MG63 (cell line): ENCODE data around the gene CREG2. TPM values are rescaled to one million over a fixed set of nuclear protein-coding genes. Genes with fewer than 3 reads are reported as not detected.
"Not testable (repeated sequence)": the region's sequence is repeated elsewhere in the genome, so short reads cannot be mapped to it uniquely, and the experiment has no call there.

ENCODE experiments used
- DNase-seq: peaks from one replicate; pipeline ENCODE4 v3.0.0-alpha.2; 2020
- H3K27me3 ChIP-seq: fragments of 250-450 bp; sonication (Bioruptor Pico); 2 replicates; pipeline ENCODE4 v1.5.1; 2020; ENCODE audit warnings: mild to moderate bottlenecking, moderate library complexity
- H3K36me3 ChIP-seq: fragments of 250-450 bp; sonication (Bioruptor Pico); 2 replicates; pipeline ENCODE4 v1.5.1; 2020; ENCODE audit warnings: mild to moderate bottlenecking, moderate library complexity
- H3K4me3 ChIP-seq: fragments of 250-450 bp; sonication (Bioruptor Pico); 2 replicates; pipeline ENCODE4 v1.5.1; 2020; ENCODE audit warnings: mild to moderate bottlenecking, moderate library complexity
- H3K9me3 ChIP-seq: fragments of 250-450 bp; sonication (Bioruptor Pico); 2 replicates; pipeline ENCODE4 v1.5.1; 2020; ENCODE audit warnings: mild to moderate bottlenecking, moderate library complexity
- total RNA-seq: library from RNA; depleted of rRNA; stranded (reverse); fragments of >200 nt; shearing (Covaris generic); gene quantifications from 2 replicates; pipeline ENCODE4 v1.2.3, GENCODE V29; 2014; ENCODE audit warnings: low replicate concordance

CREG2 gene
- total RNA-seq, 1 experiment from 2014 or later = not detected

DNA sequence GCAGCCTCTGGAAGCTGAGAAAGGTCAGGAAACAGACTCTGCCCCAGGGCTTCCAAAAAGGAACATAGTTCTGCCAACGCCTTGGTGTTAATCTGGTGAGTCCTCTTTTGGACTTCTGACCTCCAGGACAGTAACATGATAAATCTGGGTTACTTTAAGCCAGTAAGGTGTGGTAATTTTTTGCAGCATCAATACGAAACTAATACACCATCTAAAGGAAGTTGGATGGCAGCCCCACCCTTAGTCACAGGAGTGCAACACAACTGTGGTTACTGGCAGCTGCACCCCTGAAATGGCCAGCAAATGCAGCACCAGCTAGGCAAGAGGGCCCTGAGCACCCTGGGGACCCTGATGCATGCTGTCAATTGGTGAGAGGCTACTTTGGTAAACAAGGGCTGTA lies 25.8 kb downstream of the CREG2 start:
- no peaks in the 10 kb centered on the region for H3K36me3 ChIP-seq
- no peak overlapping the region for H3K4me3 ChIP-seq
- peak; percentile 41 for DNase-seq
- H3K27me3 ChIP-seq = no peaks in the 10 kb centered on the region; the same call in 1 of the 2 replicates
- H3K9me3 ChIP-seq = no peaks in the 10 kb centered on the region

DNA sequence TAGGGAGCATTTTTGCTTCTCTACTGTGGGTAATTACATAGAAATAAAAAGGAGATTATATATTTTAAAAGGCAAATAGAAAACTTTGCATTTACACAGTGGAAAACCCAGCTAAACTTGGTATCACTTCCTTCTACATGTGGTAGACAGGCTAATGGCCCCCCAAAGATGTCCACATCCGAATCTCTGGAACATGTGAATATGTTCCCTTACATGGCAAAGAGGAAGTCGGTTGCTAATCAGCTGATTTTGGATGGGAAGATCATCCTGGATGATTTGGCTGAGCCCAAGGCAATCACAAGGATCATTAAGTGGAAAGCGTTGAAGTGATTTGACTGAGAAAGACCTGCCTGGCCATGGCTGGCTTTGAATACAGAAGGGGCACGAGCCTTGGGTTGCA lies 26.2 kb downstream of the CREG2 start:
- DNase-seq = no peak
- Histone ChIP-seq H3K9me3 (no peaks in the 10 kb centered on the region), H3K36me3 (no peaks in the 10 kb centered on the region), H3K4me3 (no peak overlapping the region), H3K27me3 (no peaks in the 10 kb centered on the region; the same call in 1 of the 2 replicates)

DNA sequence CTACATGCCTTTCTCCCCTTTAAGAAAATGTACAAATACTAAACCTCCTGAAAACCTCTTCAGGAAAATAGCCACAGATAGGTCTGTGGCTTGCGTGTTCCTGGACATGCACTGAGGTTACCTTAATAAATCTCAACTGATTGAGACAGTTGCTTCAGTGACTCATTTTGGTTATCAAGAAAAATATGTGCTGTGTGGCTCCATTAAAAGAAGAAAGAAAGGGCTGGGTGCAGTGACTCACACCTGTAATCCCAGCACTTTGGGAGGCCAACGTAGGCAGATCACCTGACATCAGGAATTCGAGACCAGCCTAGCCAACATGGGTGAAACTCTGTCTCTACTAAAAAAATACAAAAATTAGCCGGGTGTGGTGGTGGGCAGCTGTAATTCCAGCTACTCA lies 27.1 kb downstream of the CREG2 start:
- Histone ChIP-seq H3K4me3 (no peak overlapping the region), H3K27me3 (no peaks in the 10 kb centered on the region; the same call in 1 of the 2 replicates), H3K36me3 (no peaks in the 10 kb centered on the region), H3K9me3 (no peaks in the 10 kb centered on the region)
- DNase-seq = no peak

DNA sequence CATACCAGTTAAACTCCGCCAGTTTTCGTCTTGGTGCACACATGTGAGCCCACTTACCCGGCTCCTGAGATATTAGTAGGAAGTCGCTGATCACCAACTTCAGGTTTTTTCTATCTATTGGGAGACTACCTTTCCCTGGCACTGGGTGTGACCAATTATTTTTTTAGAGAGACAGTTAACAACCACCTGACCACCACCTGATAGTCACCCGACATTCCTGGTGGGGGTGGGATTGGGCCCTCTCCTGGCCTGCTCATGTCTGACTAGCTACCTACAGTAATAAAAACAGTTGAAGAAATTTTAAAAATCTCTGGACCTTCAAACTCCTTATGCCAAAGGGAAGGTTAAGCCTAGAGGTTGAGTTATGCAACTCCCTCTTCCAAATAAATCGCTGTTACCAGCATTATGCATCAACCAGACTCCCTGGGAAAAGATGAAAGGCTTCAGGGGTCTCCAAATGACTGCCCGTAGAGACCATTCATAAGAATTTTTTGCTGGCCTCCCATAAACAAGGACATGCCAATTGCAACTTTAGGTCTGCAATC lies 27.8 kb downstream of the CREG2 start:
- no peaks in the 10 kb centered on the region for H3K36me3 ChIP-seq
- H3K9me3 ChIP-seq = no peaks in the 10 kb centered on the region
- H3K27me3 ChIP-seq = no peaks in the 10 kb centered on the region
- no peak overlapping the region for H3K4me3 ChIP-seq
- DNase-seq = no peak

DNA sequence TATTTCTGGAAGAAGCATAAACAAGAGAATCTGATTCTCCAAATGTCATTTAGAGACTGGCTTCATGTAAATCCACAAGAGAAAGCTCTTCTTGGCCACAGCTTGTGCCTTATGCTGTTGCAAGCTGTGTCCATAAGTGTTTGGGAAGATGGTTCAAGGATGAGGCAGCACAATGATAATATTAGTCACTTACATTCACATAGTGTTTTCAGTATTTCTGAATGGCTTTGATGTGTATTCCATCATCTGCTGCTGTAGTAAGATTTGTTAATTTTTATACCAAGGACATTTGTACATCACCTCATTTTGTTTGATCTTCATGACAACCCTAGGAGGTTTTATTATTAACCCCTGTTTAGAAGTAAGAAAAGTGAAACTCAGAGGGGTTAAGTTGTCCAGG lies 29.9 kb downstream of the CREG2 start:
- Histone ChIP-seq H3K36me3 (no peaks in the 10 kb centered on the region), H3K27me3 (no peaks in the 10 kb centered on the region), H3K4me3 (no peak overlapping the region), H3K9me3 (no peaks in the 10 kb centered on the region)
- DNase-seq = no peak

DNA sequence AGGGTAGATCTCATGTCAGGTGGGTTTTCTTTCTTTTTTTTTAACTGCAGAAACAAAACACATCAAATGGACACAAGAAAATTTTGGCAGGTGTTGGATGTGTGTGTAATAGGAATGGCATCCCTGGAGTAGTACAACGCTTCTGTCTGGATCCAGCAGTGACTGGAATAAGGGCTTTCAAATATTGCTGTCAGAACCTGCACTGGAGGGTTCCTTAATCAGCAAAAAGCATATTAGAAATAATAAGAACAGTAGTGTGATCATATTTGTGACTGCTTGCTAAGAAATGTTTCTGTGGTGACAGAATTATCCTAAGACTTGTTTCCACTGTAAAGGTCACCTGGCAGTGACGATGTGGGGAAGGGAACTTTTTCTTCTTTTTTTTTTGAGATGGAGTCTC lies 30.8 kb downstream of the CREG2 start:
- no peak overlapping the region for H3K4me3 ChIP-seq
- DNase-seq = peak; percentile 28
- H3K9me3 ChIP-seq = no peaks in the 10 kb centered on the region
- no peaks in the 10 kb centered on the region for H3K27me3 ChIP-seq
- H3K36me3 ChIP-seq = no peaks in the 10 kb centered on the region

DNA sequence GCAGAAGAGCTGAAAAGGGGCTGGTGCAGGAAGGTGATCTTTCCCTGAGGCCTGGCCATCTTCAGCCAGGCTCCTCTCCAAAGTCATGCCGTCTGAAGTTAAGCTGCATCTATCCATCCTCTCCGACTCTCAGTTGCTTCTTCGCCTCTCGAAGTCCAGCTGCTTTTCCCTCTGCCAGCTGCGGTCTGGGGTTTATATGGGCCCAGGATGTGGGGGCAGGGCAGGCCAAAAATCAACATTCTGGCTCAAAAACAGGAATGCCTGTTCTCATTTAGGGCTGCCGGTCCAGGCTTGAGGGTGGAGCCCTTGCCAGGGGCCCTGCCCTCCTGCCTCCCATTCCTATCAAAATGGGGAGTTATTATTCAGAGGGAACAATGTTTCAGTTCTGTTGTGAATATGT lies 31.2 kb downstream of the CREG2 start:
- no peaks in the 10 kb centered on the region for H3K36me3 ChIP-seq
- no peak for DNase-seq

DNA sequence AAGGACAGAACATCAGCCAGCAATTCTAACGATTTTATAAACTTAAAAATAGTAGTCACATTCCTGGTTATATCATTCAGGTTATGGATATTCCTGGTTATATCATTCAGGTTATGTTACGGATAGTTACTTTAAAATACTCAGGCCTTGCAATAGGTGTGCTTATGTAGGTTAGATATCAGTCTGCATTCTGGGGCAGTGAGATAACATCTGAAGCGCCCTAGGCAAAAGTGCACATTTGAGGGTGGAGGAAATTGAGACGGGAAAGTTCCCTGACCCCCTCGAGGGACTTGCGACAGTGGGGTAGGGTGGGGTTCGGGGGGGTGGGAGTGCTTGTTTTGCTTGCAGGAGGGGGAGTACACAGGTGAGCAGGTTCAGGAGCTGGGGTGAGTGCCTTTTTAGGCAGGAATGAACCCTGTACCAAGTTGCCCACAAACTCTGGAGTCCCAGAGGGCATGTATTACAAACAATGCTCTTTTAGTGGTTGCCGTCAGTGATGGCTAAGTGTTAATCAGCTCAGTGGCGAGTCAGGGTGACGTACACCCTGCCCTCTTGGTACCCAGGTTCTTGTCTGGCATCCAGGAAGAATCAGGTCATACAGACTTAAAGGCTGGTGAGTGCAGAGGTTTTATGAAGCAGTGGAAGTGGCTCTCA lies 31.8 kb downstream of the CREG2 start:
- Histone ChIP-seq H3K27me3 (no peaks in the 10 kb centered on the region), H3K9me3 (no peaks in the 10 kb centered on the region), H3K36me3 (no peaks in the 10 kb centered on the region), H3K4me3 (no peak overlapping the region)
- DNase-seq = peak; percentile 47

More for the DNA sequence above, 31.2 kb downstream of the CREG2 start:
- no peak overlapping the region for H3K4me3 ChIP-seq
- no peaks in the 10 kb centered on the region for H3K27me3 ChIP-seq
- no peaks in the 10 kb centered on the region for H3K9me3 ChIP-seq

DNA sequence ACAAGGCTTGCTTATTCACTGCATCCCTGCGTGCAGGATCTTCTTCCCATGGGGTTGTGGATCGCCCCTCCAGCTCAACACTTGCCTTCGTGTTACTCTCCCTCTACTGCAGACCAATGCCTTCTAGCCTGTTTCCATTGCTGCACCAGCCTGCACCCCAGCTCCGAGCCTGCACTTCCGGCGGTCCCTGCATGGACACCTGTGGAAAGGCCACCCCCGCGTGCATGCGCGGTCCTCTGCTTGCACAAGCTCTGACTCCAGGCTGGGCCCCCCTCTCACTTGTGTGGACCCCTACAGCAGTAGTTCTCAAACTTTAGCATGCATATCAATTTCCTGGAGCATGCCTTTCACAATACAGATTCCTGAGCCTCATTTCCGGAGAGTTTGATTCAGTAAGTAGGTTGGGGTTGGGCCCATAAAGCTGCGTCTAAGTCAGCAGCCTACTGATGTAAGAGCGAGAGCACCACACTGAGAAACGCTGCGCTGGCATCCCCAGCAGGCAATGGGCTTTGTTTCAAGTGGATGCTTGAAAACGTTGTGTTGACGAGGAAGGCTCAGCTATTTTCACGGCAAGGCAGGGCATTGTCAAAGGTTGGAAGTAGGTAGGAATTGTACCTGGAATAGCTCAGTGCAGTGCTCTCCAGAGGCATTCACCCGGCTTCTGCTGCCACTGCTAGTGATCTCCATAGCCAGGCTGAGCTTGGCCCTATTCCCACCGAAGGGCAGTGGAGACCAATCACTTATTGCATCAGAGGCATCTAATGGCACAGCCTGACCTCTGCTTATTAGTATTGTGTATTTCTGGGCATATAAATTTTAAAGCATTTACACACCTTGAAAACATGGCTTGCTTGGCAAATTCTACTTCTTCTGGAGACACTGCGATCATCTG lies 32.6 kb downstream of the CREG2 start:
- DNase-seq = no peak
- no peaks in the 10 kb centered on the region for H3K27me3 ChIP-seq
- no peaks in the 10 kb centered on the region for H3K9me3 ChIP-seq
- no peak overlapping the region for H3K4me3 ChIP-seq
- no peaks in the 10 kb centered on the region for H3K36me3 ChIP-seq

DNA sequence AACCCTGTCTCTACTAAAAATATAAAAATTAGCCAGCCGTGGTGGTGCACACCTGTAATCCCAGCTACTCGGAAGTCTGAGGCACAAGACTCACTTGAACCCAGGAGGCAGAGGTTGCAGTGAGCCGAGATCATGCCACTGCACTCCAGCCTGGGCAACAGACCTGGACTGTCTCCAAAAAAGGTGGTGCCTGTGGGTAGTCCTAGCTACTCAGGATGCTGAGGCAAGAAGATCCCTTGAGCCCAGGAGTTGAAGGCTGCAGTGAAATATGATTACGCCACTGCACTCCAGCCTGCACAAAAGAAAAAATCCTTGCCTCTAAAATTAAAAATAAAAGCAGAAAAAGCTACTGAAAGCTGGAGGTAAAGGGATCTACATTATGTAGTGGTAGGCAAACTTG lies 34.7 kb downstream of the CREG2 start:
- H3K9me3 ChIP-seq, H3K27me3 ChIP-seq, DNase-seq, H3K4me3 ChIP-seq, H3K36me3 ChIP-seq: not testable (repeated sequence)

DNA sequence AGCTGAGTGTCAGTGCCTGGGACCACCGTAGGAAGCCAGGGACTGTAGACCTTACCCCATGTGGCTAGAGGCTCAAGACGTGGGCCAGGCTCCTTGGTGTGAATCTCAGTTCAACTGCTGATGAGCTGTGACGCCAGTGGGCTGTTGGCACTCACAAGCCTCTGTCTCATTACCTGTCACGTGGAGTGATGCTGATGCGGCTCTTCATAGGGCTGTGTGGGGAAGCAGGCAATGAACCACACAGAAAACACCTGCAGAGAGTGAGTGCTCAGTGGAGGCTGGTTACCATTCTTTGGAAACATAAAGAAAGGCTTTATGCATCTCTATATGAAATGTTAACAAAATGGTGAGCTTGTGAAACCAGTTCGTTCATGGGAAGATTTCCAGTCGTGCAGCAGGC lies 36.1 kb downstream of the CREG2 start:
- H3K9me3 ChIP-seq = no peaks in the 10 kb centered on the region
- no peak for DNase-seq
- H3K36me3 ChIP-seq = no peaks in the 10 kb centered on the region
- no peaks in the 10 kb centered on the region for H3K27me3 ChIP-seq
- no peak overlapping the region for H3K4me3 ChIP-seq

DNA sequence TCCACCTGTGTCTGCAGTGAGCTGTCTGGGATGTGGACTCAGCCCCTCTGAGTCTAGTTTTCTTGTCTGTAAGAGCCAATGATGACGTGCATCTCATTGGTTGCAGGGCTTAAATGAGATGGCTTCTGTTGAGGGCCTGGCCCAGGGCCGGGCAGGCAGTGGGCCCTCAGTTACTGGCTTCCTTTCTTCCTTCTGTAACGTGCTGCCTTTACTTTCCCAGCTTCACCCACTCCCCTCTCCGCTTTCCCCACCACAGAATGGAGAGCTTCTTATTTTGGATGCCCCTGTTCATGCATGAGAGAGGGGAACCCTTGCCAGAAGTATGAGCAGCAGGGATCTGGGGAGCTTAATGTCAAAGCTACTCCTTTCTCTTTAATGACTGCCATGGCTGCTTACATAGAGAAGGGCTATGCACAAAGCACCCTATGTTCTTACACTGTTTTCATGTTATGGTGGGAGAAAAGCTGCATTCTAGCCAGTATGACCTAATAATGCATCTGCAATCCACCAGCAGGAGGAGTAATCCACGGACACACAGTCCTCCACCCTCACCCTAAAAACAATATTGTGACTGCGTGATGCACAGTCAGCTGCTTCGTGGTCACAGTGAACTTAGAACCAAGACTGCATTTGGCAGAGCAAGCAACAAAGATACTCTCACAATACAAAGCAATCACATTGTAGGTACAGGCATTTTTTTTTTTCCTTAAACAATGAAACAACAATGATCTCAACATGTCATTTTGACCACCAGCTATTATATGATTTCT lies 37.2 kb downstream of the CREG2 start:
- no peak overlapping the region for H3K4me3 ChIP-seq
- H3K36me3 ChIP-seq = no peaks in the 10 kb centered on the region
- H3K9me3 ChIP-seq = no peaks in the 10 kb centered on the region
- DNase-seq = no peak
- no peaks in the 10 kb centered on the region for H3K27me3 ChIP-seq

DNA sequence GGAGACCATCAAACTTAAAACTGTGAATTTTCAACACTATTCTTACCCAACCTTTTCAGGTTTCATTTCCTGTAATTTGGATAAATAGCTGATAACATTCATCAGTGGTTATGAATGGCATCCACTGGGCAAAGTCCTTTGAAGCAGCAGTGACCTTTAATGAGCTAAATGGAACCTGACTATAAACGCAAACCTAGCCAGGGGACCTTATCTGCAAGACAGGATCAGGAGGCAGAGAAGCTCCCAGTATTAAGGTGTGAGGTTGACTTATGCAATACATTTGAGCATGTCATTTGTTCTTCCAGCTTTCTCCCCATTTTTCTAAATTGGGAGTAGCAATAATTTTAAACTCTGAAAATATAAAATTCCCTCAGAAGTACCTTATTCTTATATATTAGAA lies 38.4 kb downstream of the CREG2 start:
- DNase-seq = no peak
- no peaks in the 10 kb centered on the region for H3K36me3 ChIP-seq
- H3K9me3 ChIP-seq = no peaks in the 10 kb centered on the region
- no peak overlapping the region for H3K4me3 ChIP-seq
- no peaks in the 10 kb centered on the region for H3K27me3 ChIP-seq

DNA sequence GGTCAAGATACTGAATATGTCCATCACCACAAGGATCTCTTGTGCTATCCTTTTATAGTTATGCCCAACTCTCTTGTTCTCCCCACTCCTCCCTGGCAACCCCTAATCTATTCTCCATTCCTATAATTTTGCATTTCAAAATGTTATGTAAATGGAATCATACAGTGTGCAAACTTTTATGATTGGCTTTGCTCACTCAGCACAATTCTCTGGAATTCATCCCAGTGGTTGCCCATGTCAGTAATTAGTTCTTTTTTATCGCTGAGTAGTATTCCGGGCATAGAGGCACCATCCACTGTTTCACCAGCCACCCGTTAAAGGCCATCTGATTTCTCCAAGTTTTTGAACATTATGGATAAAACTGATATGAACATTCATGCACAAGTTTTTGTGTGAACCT lies 40.4 kb downstream of the CREG2 start:
- no peak for DNase-seq
- H3K36me3 ChIP-seq = no peaks in the 10 kb centered on the region
- no peaks in the 10 kb centered on the region for H3K9me3 ChIP-seq
- H3K4me3 ChIP-seq = no peak overlapping the region
- H3K27me3 ChIP-seq = no peaks in the 10 kb centered on the region

DNA sequence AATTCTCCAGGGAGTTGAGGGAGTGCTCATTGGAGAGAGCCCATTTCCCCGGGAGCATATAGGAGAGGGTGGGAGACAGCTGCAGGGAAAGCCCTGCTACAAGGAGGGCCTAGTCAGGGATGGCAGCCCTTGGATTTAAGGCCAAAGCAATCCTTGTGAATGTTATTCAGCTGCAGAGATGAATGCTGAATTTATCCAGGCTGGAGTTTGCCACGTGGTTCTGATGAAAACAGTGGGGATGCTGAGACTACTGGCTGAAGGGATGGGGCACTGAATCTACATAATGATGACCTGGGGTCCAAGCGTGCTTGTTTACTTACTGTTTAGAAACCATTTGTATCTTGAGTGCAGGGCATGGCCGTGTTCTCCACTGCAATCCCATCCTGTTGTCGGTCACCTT lies 43.2 kb downstream of the CREG2 start:
- Histone ChIP-seq H3K4me3 (no peak overlapping the region), H3K27me3 (no peaks in the 10 kb centered on the region), H3K9me3 (no peaks in the 10 kb centered on the region), H3K36me3 (no peaks in the 10 kb centered on the region)
- DNase-seq = no peak

DNA sequence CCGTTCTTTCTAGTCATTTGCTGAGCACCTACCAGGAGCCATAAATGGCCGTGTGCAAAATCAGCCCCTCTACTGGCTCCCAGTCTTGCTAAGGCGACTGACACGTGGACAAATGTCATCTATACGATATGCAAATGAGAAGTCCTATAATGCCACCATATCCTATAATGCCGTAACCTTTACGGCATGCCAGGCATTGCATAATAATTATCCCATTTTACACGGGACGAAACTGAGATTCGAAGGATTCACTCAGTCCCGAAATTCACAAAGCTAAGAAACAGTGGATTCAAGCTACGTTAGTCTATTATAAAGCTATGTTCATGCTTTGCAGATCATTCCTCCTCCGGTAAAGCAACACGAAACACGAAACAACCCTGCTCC lies 44.7 kb downstream of the CREG2 start:
- no peaks in the 10 kb centered on the region for H3K27me3 ChIP-seq
- no peaks in the 10 kb centered on the region for H3K36me3 ChIP-seq
- H3K9me3 ChIP-seq = no peaks in the 10 kb centered on the region
- no peak for DNase-seq
- H3K4me3 ChIP-seq = no peak overlapping the region
